ENCODE measurements around the gene C11orf71.
A peak's percentile ranks its signal among the peaks of the same experiment; 100 is the strongest.

C11orf71 gene

DNA sequence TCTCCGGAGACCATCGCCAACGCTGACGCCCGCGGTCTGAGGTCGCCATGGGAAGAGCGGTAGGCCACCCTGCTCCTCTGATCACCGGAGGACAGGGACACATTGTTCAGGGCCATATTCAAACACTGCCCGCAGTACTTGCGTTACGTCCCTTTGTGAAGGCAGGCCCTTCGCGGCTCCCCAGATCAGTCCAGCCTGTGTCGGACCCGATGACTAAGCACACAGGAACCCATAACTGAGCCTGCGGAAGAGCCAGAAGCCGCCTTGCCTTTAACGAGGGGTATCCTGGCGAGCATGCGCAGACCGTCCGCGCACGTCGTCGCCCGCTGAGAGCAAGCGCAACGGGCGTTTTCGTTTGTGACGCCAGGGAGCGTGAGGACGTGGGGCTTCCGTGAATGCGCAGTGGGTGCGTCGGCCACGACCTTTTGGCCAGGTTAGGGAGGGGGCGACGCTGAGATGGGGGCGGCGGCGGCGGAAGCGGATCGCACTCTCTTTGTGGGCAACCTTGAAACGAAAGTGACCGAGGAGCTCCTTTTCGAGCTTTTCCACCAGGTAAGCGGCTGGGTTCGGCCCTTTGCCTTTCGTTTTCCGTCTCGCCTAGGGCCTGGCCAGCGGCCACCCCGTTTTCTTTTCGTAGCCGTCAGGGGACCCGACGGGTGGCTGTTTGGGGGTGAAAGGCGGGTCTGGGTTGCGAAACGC lies at the start of gene C11orf71, which contains the start of gene RBM7:
Gene C11orf71 (minus strand): TSS at position 296 of the 699 bp plus-strand sequence. CDS start 180 bp downstream, at position 116.
Gene RBM7 (plus strand): TSS at position 451 of the 699 bp plus-strand sequence. CDS start 6 bp downstream, at position 457.
- DNase-seq, result peak; percentile 98

- no peak for DNase-seq
Observed at GRCh38 chr11:114449845-114450244, 49.5 kb upstream of the C11orf71 start.

GRCh38 chr11:114448749-114449482 lies 48.6 kb upstream of the C11orf71 start:
- DNase-seq, result no peak

- DNase-seq, result no peak
Observed at GRCh38 chr11:114447892-114448291, 47.6 kb upstream of the C11orf71 start.

DNA sequence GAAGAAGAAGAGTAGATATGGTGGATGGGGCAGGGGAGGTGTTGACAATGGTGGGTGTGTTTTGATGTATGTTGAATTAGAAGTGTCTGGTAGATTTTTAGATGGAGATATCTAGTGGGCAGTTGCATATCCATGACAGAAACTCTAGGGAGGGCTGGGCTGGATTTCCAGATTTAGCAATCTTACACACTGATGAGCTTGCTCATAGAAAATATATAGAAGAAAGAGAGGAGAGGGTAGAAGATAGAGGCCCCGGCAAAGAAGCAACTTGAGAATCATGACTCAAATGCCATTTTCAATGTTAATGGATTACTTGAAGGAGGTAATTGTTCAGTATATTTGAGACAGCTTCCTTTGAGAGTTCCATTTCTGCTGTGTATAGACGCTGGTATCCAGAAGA lies 47.1 kb upstream of the C11orf71 start:
- no peak for DNase-seq

DNA sequence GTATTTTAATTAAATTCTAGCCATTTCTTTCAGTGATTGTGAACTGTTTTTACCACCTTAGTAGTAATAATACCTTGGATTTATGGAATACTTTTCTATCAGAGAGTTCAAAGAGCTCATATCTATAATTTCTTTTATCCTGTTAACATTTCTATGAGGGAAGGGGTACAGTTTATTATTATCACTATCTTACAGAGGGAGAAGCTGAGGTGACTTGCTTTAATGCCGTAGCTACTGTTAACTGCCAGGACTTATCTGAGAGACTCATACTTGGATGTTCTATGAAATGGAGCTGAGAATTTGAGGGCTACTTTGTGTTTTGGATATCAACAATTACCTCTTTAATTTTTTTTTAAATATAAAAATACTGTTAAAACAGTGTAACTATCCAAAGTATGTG lies 42.2 kb upstream of the C11orf71 start:
- DNase-seq, result no peak

- no peak for DNase-seq
Observed at GRCh38 chr11:114441921-114442320, 41.6 kb upstream of the C11orf71 start.

DNA sequence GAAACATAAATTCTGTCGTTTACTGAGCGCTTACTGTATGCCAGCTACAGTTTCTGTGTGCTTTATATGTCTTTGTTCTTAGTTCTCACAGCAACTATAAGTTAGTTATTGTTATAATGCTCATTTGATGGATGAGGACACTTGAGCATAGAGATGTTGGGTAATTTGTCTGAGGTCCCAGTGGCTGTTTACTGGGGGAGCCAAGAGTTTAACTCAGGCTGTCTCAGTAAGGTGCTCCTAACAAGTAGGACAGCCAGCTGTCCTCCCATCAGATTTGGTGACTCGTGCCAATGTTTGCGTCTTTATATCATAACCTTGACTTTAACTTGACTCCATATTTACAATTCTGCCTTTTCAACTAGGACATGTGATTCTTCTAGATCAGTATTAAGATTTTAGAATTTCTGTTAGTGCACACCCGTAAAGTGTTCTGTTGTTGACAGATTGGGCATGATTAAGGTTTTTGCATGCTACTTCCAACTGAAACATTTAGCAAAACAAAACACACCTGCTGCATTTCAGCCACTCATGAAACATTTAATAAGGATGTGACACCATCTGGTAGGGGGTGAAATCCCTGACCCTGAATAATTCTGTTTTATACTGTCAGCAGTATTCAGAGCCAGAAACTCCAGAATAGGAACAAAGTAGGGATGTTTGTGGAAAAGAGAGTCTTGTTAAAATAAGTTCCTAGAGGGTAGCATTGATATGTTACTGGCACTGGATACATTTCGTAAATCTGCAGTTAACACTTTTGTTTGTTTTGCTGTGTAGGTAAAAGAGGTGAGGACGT lies 40.9 kb upstream of the C11orf71 start:
- DNase-seq, result no peak

- DNase-seq, result no peak
Observed at GRCh38 chr11:114440121-114440860, 40.0 kb upstream of the C11orf71 start.

DNA sequence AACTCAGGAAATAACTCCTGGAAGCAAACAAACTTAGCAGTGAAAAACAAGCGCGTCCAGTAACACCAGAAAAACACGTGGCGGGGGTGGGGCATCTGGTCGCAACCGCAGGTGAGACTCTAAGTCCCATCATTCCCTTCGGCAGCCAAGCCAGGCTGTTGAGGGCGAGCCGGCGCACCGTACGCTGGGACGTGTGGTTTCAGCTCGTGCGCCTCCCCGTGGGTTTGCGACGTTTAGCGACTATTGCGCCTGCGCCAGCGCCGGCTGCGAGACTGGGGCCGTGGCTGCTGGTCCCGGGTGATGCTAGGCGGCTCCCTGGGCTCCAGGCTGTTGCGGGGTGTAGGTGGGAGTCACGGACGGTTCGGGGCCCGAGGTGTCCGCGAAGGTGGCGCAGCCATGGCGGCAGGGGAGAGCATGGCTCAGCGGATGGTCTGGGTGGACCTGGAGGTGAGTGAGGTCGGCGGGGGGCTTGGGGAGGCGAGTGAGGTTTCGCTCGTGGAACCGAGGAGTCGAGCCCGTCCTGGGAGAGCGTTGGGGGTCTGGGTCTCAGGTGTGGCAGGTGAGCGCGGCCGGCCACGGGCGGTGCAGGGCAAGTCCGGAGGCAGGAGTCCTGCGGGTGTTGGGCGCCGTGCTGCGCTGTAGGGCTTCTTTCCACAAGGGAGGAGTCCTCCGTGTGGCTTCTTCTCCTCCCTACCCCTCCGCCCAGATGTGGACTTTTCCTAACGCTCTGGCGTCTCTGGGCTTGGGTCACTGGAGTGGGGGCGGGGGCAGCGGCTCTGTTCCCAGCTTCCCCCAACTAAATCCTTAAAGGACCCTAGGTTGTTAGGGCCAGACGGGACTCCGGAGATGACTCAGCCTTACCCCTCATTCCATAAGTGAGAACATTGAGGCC lies 39.2 kb upstream of the C11orf71 start, which contains the start of gene REXO2:
Gene REXO2 (plus strand): TSS at position 239 of the 892 bp plus-strand sequence. CDS start 62 bp downstream, at position 301.
- DNase-seq, result peak; percentile 94

DNA sequence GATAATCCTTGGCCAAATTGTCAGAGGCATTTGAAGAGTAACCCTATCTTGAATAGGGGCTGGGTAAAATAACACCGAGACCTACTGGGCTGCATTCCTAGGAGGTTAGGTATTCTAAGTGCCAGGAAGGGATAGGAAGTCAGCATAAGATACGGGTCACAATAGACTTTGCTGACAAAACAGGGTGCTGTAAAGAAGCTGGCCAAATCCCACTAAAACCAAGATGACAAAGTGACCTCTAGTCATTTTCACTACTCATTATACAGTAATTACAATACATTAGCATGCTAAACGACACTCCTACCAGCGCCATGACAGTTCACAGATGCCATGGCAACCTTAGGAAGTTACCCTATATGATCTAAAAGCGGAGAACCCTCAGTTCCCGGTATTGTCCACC lies 38.0 kb upstream of the C11orf71 start:
- DNase-seq, result no peak

GRCh38 chr11:114433376-114433775 lies 33.1 kb upstream of the C11orf71 start:
- no peak for DNase-seq

DNA sequence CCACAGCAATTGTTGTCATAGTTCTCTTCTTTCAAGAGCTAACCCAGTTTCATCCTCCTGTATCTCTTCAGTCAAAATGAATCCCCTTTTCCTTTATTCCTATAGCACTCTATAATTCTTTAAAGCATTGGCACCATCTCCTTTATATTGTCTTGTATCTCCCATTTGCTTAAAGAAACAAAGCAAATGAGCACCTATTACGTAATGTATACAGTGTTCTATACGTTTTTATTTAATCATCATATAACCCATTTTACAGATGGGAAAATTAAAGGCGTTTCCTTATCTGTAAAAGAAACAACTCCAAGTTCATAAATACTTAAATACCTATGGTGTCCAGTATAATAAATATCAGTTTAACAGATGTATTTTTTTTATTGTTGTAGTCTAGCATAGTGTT lies 32.6 kb upstream of the C11orf71 start:
- no peak for DNase-seq

- DNase-seq, result no peak
Observed at GRCh38 chr11:114430290-114430689, 30.0 kb upstream of the C11orf71 start.

DNA sequence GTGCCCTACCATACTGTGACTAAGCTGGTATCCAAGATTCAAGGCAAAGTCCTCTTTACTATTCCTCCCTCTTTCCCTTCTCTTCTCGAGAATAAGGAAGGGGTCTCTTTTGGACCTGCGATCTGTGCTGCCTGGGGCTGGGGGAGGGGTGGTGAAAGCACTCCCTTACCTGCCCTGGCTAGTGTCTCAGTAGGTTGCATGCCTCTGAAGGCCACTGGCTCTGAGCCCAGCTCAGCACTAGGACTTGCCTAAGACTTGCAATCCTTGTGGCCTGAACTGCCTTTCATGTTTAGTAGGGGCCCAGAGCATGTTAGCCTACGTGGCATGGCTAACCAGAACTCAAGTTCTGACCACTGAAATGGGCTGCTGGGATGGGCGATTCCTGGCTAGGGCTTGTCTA lies 26.0 kb upstream of the C11orf71 start:
- DNase-seq, result no peak

- no peak for DNase-seq
Observed at GRCh38 chr11:114416441-114416961, 16.2 kb upstream of the C11orf71 start.

- no peak for DNase-seq
Observed at GRCh38 chr11:114413958-114414357, 13.6 kb upstream of the C11orf71 start.

DNA sequence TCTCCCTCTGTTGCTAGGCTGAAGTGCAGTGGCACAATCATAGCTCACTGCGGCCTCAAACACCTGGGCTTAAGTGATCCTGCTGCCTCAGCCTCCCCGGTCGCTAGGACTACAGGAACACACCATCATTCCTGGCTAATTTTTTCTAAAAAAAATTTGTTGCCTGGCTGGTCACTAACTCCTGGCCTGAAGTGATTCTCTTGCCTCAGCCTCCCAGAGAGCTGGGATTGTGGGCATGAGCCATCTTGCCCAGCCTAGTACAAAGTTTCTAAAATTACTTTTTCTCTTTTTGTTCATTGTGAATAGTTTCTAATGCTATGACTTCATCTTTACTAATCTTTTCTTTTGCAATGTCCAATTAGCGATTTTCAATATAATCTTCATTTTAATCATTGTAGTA lies 12.6 kb upstream of the C11orf71 start:
- DNase-seq, result no peak

- no peak for DNase-seq
Observed at GRCh38 chr11:114401311-114401710, 1.0 kb upstream of the C11orf71 start.

- DNase-seq, result no peak
Observed at GRCh38 chr11:114400915-114401223, 558 bp upstream of the C11orf71 start.

DNA sequence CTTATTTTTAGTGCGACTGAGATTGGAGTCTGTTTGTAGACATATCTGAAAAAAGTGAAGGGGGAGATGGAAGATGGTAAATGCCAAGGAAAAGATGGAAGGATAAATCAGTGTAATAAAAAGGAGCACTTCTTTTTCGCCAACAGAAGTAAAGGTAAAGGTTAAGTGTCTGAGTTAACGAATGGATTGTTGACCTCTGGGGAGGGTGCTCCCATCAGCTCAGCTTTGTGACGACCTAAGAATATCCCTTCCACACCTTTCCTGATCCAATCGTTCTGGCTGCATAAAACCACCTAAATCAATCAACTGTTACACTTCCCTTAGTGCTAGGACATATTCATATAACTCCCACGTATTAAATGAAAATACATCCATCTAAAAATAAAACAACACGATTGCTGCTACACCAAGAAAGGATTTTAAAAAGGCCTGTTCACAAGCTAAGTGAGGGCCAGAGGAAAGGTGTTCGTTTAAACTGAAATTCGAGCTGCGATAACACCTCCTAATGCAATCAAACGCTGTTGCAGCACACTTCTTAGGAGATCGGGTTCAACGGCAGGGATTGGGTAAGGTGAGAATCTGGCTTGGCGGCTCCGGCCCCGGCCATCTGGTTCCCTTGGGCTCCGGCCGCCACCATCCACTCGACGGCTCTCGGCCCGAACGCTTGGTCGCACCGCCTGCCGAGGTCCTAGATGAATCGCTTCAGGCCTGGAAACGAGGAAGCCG lies 658 bp downstream of the C11orf71 start:
- DNase-seq, result no peak
